NCI-H524 (cell line): ENCODE data around the gene ARHGAP10.

Experiments used
- DNase-seq, 2 experiments: peaks; one replicate each; lab custom pipeline; 2025; lab: John Stamatoyannopoulos, UW

Gene ARHGAP10

DNA sequence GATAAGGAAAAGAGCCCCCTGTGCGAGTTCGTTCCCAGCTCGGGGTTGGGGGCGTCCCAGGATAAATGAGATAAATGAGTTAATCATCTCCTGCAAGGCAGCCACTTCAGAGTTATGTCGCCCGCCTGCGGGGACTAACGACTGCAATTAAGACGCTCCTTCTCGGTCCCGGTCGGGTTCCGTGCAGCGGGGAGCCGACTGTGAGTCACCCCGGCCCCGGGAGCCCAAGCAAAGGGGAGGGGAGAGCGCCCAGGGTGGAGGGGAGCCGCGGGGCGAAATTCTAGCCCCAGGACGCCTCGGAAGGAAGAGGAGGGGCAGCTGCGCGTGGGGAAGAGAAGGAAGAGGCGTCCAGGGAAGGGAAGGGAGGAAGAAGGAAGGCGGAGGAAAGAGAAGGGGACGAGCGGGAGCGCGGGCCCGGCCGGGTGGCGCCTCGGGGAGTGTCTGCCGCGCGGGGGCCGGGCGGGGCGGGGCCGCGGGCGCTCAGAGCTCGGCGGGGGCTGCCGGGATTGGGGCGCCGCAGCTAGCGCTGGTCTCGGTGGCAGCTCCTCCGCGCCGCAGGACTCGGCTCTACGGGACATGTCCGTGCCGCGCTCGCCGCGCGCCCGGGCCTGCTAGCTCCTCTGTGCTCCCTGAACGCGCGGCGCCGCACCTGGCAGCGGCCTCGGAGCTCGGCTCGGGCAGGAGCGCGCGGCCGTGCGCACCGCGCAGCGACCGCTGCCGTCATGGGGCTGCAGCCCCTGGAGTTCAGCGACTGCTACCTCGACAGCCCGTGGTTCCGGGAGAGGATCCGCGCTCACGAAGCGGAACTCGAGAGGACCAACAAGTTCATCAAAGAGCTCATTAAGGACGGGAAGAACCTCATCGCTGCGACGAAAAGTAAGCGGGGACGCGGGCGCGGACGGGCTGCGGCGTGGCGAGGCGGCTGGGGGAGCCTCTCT is at the start of gene ARHGAP10:
ARHGAP10 (plus strand) TSS at position 509 of the 938 bp plus-strand sequence; CDS start at position 723, 214 bp downstream.
- peak; percentile 6 to 34 for DNase-seq

GRCh38 chr4:147682755-147683154 is 49.1 kb upstream of the ARHGAP10 start:
- no peak for DNase-seq

DNA sequence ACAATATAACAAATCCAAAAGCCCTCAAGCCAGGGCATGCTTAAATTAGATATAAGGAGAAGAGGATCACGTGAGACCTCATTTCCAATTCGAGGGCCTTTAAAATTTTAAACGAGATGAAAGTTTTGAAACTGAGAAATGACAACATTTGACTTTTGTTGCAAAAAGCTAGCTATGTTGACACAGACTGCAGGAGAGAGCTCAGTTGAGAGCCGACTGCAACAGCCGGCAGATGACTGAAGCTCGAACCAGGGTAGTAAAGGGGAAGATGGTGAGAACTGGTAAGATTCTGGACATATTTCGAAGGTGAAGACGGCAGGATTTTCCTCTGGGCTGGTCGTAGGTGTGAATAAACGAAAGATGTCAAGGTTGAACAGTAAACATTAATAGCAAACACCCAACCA is 48.7 kb upstream of the ARHGAP10 start:
- peak in 1 of 2 experiments; percentile 0 for DNase-seq

- DNase-seq = peak; percentile 15 to 76
Measured at GRCh38 chr4:147683717-147684700, 47.9 kb upstream of the ARHGAP10 start, which contains the start of gene PRMT9. Gene PRMT9 (minus strand): TSS chr4:147684163. CDS start chr4:147683987, 176 bp downstream.

GRCh38 chr4:147689067-147689466 is 42.8 kb upstream of the ARHGAP10 start:
- DNase-seq = no peak

DNA sequence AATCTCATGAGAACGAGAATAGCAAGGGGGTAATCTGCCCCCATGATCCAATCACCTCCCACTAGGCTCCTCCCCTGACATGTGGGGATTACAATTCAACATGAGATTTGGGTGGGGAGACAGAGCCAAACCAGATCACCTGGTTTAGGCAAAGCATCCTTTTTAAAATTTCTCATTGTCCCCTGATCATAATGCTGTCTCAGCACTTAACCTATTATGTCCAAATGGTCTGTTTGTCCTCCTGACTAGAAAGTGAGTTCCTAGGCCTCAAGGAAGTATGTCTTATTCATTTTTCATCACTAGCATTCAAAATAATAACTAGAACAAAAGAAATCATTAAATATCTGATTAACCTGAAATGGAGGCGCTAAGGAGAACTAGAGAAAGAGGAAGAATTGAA is 40.1 kb upstream of the ARHGAP10 start:
- no peak for DNase-seq

- DNase-seq = no peak
Measured at GRCh38 chr4:147693218-147693617, 38.7 kb upstream of the ARHGAP10 start.

GRCh38 chr4:147696866-147697265 is 35.0 kb upstream of the ARHGAP10 start:
- no peak for DNase-seq

- no peak for DNase-seq
Measured at GRCh38 chr4:147704846-147705245, 27.0 kb upstream of the ARHGAP10 start.

DNA sequence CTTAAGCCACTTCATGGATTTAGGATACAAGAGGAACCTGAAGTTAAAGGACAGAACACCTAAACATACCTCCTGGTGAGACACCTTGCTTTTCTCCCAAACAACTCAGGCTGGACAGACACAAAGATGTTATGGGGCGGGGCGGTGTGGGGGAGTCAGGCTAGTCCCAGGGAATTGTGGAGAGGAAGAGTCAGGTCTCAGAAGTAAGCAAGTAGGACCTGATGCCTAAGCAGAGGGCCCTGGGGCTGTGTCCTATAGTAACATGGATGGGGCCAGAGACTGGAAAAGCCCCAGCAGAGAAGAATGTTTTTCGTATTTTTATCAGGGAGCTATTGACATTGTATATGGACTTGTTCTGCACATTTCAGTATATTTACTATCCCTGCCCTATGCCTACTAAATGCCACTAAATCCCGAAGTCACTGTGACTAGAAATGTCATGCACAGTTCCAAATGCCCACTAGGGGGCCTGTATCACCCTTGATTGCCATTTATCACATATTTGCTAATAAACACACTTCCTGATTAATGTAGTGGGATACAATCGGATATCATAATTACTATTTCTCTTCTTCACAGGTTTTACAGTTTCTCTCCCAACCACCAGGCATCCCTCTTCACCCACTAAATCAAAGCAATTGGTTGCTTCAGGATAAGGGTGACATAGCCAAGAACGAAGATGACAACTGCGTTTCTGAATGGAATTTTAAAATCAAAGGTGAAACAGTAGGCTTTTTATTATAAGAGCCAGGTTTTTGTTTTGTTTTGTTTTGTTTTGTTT is 23.8 kb upstream of the ARHGAP10 start:
- peak in 1 of 2 experiments; percentile 20 for DNase-seq

- no peak for DNase-seq
Measured at GRCh38 chr4:147709999-147710398, 21.9 kb upstream of the ARHGAP10 start.

DNA sequence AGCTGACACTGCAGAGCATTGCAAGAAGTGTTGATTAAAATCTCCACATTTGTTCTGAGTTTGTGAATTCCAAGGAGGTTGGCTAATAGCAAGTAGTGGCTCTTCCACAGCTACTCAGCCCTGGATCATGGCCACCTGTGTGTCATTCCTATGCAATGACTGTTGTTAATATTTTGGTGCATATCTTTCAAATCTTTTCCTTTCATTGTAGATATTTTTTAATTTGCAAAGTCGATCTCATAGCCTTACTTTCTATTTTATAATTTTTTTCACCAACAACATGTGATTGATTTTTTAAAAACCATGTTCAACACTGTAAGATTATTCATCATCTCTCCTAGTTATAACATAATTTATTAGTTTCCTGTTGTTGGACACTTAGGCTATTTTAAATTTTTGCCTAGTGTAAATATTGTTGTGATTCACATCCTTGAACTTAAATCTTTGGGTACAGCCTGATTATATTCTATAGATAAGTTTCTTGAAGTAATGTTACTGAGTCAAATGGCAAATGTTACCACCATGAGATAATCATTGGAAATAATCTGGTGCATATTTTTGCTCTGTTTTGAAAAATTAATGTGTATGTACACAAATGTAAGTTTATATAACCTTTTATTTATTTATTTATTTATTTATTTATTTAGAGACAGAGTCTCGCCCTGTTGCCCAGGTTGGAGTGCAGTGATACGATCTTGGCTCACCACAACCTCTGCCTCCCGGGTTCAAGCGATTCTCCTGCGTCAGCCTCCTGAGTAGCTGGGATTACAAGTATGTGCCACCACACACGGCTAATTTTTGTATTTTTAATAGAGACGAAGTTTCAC is 17.1 kb upstream of the ARHGAP10 start:
- no peak for DNase-seq

GRCh38 chr4:147717878-147718277 is 14.0 kb upstream of the ARHGAP10 start:
- DNase-seq = no peak

DNA sequence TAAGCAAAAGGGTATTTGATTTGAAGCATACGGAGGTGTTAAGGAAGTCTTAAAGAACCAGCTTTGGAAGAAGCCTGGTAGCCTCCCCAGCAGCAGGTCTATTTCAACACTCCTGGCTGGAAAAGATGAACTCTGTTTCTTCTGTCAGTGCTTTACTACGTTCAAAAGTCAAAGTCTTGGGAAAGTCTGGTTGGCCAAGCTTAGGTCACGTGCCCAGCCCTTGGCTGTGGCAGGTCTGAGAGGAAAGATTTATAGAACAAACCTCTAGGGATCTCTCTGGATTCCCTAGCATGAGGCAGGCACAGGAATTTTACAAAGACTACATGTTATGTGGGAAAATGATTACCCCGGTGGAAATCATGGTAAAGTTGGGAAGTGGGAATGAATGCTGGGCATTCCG is 8.6 kb upstream of the ARHGAP10 start:
- no peak for DNase-seq

DNA sequence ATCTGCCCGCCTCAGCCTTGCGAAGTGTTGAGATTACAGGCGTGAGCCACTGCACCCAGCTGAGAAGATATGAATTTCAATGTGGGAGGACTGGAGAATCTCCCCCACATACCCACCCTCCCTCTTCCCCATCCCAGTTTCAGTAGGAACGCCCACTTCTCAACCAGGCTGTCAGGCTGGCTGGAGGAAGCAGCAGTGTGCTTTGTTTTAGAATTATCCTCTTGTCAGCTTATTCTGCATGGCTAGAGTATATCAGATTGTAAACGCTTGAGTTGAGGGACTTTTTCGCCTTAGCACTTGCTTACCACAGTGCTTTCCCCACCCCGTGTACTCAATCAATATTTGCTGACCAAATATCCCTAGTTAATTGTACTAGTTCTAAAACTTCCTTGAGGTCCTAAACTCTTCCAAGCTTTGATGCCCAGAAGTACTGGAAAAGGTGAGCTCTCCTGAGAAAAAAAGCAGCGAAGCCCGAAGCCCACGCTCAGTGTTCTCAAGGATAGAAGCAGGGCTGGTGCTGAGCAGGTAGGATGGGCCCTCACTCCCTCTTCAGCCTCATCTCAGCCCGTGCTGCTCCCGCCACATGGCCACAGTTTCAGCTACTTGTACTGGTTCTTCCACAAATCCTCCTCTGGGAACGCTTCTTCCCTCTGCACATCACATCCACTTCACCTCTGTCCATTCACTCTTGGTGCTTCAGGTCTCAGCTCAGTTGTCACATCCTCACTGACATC is 7.3 kb upstream of the ARHGAP10 start:
- no peak for DNase-seq

DNA sequence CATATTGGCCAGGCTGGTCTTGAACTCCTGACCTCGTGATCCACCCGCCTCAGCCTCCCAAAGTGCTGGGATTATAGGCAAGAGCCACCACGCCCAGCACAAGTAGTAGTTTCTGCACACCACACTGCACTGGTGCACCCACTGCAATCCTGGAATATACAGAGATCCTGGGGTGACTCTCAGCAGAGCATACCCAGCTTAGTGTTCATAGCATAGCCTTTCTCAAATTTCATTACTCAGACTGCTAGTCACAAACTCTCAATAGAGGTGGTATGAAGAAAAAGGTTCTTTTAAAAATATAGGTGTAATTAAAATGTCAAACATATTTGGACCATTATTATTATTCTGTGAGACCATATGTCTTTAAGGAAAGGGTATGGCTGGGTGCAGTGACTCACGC is 6.2 kb upstream of the ARHGAP10 start:
- DNase-seq = no peak

DNA sequence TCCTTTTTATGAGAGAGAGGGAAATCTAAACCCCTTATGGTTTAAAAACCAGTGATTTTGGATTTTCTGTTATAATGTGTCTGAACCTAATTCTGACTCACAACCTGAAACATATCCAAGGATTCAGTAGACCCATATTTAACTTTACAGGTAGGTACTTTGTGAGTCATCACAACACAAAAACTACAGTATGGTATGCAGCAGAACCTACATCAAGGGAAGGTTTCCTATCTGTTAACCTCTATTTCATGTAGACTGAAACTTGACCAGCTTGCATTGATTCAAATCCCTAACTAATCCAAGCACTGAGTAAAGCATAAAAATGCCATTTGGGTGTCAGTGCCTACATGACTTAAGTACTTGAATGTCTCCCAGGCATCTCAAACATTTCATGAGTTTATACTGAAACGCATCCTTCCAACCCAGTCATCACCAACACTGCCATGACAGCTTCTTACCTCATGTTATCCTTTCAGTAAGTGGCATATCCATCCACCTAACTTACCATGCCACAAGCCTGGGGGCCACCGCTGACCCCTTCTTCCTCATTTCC is 4.3 kb upstream of the ARHGAP10 start:
- no peak for DNase-seq

DNA sequence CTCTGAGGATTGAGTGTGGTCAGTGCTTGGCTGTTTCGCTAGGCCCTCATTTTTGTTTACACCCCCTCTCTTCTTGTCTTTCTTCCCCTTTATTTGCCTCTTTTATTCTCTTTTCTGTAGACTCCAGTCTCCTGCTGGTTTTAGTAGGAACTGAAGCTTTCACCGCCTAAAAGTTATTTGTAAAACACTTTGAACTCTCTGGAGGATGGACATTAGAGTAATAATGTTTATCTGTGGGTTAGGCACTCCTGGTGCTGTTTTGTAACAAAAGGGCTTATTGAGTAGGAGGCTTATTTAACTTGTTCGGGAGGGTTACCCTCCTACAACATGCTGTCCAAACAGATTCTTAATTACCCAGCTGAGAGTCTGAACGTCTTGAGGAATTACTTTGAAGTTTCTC is 1.6 kb upstream of the ARHGAP10 start:
- no peak for DNase-seq

DNA sequence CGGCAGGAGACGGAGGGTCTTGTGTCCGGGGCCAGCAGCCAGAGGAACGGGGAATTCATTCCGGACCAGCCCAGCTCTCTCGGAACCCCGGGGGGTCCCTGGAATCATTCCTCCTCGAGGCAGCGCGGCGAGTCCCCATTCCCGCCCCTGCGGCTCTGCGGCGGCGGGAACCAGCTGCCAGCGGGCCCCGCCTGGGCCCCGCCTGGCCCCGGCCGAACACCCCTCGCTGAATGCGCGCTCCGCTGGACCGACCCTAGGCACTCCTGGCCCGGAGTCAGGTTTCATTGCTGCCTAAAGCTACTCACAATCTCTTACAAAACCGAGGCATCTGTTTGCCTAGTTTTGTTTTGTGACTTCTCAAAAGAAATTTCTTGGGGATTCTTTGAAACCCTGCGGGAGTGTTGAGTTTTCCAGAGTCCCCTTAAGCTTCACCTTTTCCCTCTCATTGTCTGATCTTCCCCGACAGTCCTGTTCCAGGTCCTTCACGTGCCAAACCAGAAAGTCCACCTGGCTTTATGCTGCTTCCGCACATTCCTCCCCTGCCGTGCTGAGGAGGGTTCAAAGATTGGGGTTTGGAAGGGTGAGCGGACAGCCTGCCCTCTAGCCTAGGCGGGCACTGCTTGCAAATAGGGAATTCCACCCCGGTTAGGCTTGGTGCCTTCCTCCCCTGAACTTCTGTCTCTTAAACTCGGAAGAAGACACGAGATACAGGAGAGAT is 789 bp downstream of the ARHGAP10 start:
- DNase-seq = peak in 1 of 2 experiments; percentile 17
